Brain microvascular endothelial cell (primary cell): Measurements from ENCODE around the gene EEF1AKMT4.

Source experiments
- DNase-seq: peaks from one replicate; pipeline ENCODE4 v3.0.0-alpha.2; 2020
- H3K27ac ChIP-seq: fragments of 250-450 bp; sonication (Bioruptor Pico); 2 replicates; pipeline ENCODE4 v1.5.1; 2020; ENCODE audit warnings: mild to moderate bottlenecking, moderate library complexity
- H3K27me3 ChIP-seq: fragments of 250-450 bp; sonication (Bioruptor Pico); replicated peaks from 2 replicates; pipeline ENCODE4 v1.5.1; 2020; ENCODE audit warnings: mild to moderate bottlenecking
- H3K36me3 ChIP-seq: fragments of 250-450 bp; sonication (Bioruptor Pico); replicated peaks from 2 replicates; pipeline ENCODE4 v1.5.1; 2020; ENCODE audit warnings: mild to moderate bottlenecking
- H3K4me3 ChIP-seq: 2 replicates; pipeline ENCODE4 v1.5.1; 2011; ENCODE audit warnings: low read depth, mild to moderate bottlenecking, control low read depth, low read length, moderate library complexity
- CTCF ChIP-seq: IDR thresholded peaks from 2 replicates; pipeline ENCODE4 v1.5.1; 2011; ENCODE audit warnings: low read depth, mild to moderate bottlenecking, moderate library complexity, low read length, control low read depth, inconsistent platforms; ENCODE audit errors: missing control alignments
- in situ Hi-C: cut with HindIII; loops from 2 replicates; pipeline ENCODE4 v1.10.0; 2017; ENCODE audit warnings: low sequenced_read_pairs, low pct_ligation_motif_present

EEF1AKMT4 gene

DNA sequence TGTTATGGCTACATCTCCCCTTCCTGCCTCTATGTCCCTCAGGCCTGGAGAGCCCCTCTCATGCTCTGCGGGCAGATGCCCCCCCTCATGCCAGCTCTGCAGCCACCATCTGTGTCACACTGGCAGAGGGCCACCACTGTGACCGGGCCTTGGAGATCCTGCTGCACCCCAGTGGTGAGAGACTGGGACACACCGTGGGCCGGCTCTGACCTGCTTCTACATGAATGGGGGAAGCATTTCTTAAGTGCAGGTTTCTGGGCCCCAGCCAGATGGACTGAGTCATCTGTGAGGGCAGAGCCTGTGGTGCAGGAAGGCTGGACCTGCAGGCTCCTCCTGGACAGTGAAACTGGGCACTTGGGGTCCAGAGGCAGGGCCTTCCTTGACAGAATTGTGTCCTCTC, 15.2 kb upstream of the EEF1AKMT4 start:
- TF ChIP-seq CTCF = no peak
- Histone ChIP-seq H3K27me3 (peaks cover 36% of the 10 kb centered on the region), H3K4me3 (no peak overlapping the region), H3K27ac (no peak overlapping the region), H3K36me3 (no peaks in the 10 kb centered on the region)
- in situ Hi-C loops = no loop called here
- peak; percentile 69 for DNase-seq

DNA sequence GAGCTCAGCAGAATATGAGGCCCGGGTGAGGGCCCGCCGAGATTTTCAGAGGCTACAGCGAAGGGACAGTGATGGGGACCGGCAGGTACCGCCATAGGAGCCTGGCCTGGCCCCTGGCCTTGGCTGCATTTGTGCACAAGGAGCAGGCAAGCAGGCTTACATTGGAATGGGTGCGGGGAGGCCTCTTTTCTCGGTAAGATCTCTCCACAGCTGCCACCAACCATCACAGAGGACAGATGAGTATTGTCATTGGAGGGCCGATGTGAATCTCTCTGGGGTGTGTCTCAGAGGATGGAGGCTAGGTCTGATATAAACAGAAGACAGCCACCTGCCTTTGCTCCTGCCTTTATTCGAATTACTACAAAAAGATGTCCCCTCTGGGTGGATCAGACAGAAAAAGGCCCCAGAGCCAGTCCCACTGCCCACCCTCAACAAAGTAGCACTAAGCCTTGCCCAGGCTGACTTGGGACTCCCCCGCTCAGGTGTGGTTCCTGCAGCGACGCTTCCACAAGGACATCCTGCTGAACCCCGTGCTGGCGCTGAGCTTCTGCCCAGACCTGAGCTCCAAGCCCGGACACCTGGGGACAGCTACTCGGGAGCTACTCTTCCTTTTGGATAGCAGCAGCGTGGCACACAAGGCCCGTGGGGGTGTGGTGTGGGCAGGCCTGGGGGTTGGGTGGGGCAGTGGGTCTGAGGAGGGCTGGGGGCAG, 14.6 kb upstream of the EEF1AKMT4 start:
- Histone ChIP-seq H3K36me3 (no peaks in the 10 kb centered on the region), H3K4me3 (no peak overlapping the region), H3K27me3 (peaks cover 30% of the 10 kb centered on the region), H3K27ac (no peak overlapping the region)
- DNase-seq = no peak
- no peak for TF ChIP-seq CTCF
- in situ Hi-C loops = no loop called here

- Histone ChIP-seq H3K36me3 (no peaks in the 10 kb centered on the region), H3K27me3 (peaks cover 23% of the 10 kb centered on the region), H3K4me3 (no peak overlapping the region), H3K27ac (no peak overlapping the region)
- no peak for TF ChIP-seq CTCF
- no peak for DNase-seq
- in situ Hi-C loops = no loop called here
These were observed 14.0 kb upstream of the EEF1AKMT4 start for GRCh38 chr3:184235381-184236032.

GRCh38 chr3:184236033-184236410, 13.4 kb upstream of the EEF1AKMT4 start:
- H3K27me3 ChIP-seq = peaks cover 18% of the 10 kb centered on the region

DNA sequence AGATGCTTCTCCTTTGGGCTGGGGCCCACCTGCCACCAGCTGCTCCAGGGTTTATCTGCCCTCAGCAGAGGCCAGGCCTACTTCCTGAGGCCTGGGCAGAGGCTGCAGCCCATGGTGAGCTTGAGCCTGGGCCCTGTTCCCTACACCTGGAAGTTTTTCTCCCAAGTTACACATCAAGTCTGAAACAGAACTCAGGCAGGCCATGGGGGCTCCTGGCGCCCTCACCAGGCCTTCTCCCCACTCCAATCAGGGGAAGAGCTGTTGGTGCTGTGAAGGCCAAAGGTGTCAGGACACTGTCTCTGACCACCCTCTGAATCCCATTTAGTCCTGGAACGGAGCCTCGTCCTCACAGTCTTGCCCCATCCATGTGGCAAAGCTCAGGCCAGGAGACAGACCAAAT, 12.8 kb upstream of the EEF1AKMT4 start:
- H3K4me3 ChIP-seq = no peak overlapping the region
- DNase-seq = no peak
- no peaks in the 10 kb centered on the region for H3K36me3 ChIP-seq
- TF ChIP-seq CTCF = no peak
- peaks cover 12% of the 10 kb centered on the region for H3K27me3 ChIP-seq
- in situ Hi-C loops = no loop called here
- H3K27ac ChIP-seq = no peak overlapping the region

More at GRCh38 chr3:184236033-184236410, 13.4 kb upstream of the EEF1AKMT4 start:
- in situ Hi-C loops = no loop called here
- no peak overlapping the region for H3K4me3 ChIP-seq
- TF ChIP-seq CTCF = no peak
- H3K27ac ChIP-seq = no peak overlapping the region
- no peaks in the 10 kb centered on the region for H3K36me3 ChIP-seq
- DNase-seq = no peak
